Skeletal muscle satellite cell (primary cell): Measurements from ENCODE around the gene SLC30A1.

Experiments used
- H3K27me3 ChIP-seq: 2 replicates; pipeline ENCODE4 v1.7.0; 2013; ENCODE audit warnings: low read length; ENCODE audit not compliant: control insufficient read depth, insufficient read depth
- H3K36me3 ChIP-seq: 2 replicates; pipeline ENCODE4 v1.7.0; 2013; ENCODE audit warnings: mild to moderate bottlenecking, control low read depth, low read length; ENCODE audit not compliant: insufficient read depth
- H3K4me1 ChIP-seq: 2 replicates; pipeline ENCODE4 v1.7.0; 2013; ENCODE audit warnings: low read length; ENCODE audit not compliant: control insufficient read depth, insufficient read depth
- H3K4me2 ChIP-seq: 2 replicates; pipeline ENCODE4 v1.7.0; 2013; ENCODE audit warnings: mild to moderate bottlenecking, low read length
- H3K4me3 ChIP-seq: 2 replicates; pipeline ENCODE4 v1.7.0; 2013; ENCODE audit warnings: low read length
- H3K9ac ChIP-seq: 2 replicates; pipeline ENCODE4 v1.7.0; 2013; ENCODE audit warnings: mild to moderate bottlenecking, low read depth, low read length, moderate library complexity
- H3K9me3 ChIP-seq: replicated peaks from 2 replicates; pipeline ENCODE4 v1.7.0; 2013; ENCODE audit warnings: mild to moderate bottlenecking, control low read depth, low read length

Gene SLC30A1

DNA sequence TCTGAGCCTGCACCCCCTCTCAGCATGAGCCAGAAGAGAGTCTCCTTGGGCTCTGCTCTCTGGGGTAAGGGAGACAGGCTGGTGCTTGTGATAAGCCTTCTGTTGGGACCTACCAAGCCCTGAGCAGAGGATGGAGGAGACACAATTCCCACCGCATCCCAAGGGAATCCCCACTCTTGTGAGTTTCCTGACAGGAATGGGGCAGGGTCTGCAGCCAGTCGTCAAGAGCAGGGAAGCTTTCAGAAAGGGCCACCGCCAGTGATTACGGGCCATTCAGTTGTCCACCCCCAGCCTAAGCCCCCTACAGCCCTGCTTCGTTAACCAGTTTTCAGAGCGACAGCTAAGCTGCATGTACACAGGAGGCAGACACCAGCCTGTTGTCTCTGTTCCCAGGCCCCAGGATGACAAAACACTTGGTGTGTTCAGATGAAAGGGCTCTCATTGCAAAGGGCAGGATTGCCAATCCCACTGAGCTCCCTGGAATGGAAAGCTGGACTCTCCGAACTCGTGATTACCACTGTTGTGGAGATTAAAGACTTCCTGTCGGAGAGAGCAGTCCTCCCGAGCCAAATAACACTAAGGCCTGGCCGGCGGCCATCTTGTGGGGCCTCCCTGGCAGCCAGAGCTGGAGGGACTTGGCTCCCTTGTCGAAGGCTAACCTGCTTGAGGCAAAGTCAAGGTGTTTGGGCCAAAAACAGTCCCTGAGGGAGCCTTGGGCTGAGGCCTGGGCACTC, 37.4 kb upstream of the SLC30A1 start:
- peaks cover 15% of the 10 kb centered on the region for H3K4me1 ChIP-seq
- H3K4me3 ChIP-seq, result no peak overlapping the region
- no peaks in the 10 kb centered on the region for H3K36me3 ChIP-seq
- H3K9ac ChIP-seq, result no peak overlapping the region
- no peaks in the 10 kb centered on the region for H3K27me3 ChIP-seq
- no peak overlapping the region for H3K4me2 ChIP-seq
- no peaks in the 10 kb centered on the region for H3K9me3 ChIP-seq

DNA sequence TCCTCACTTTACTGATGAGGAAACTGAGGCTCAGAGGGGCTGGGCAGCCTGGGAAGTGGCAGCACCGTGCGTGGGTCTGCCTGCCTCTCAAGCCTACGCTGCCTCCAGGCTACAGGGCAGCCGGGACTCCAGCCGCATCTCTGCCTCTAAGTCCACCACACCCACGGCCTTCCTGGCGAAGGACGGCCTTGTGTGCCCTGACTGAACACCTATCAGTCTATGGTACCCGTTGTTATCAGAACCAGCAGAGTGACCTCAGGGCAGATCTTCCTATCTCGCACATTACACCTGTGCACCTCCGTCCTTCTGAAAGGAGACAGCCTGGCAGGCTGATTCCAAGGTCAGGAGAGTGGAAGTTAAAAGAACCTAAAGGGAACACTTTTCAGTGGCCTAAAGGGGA, 35.7 kb upstream of the SLC30A1 start:
- no peaks in the 10 kb centered on the region for H3K36me3 ChIP-seq
- H3K4me2 ChIP-seq, result no peak overlapping the region
- H3K9me3 ChIP-seq, result no peaks in the 10 kb centered on the region
- H3K4me1 ChIP-seq, result peaks cover 20% of the 10 kb centered on the region
- H3K27me3 ChIP-seq, result no peaks in the 10 kb centered on the region
- H3K9ac ChIP-seq, result no peak overlapping the region
- no peak overlapping the region for H3K4me3 ChIP-seq

DNA sequence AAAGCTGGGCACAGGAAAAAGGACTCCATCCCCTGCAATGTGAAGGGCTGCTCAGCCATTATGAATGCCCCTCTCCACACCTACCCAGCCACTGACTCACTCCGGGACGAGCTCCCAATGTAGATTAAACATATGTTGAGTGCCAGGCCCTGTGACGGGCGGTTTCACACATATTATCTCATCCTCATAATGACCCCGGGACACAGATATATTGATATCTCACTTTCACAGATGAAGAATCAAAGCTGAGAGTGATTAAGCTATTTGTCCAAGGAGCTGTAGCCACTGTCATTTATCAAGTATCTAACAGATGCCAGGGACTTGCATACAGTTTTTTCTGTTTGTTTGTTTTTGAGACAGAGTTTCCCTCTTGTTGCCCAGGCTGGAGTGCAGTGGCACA, 35.0 kb upstream of the SLC30A1 start:
- H3K4me3 ChIP-seq, result no peak overlapping the region
- H3K9me3 ChIP-seq, result no peaks in the 10 kb centered on the region
- H3K9ac ChIP-seq, result no peak overlapping the region

DNA sequence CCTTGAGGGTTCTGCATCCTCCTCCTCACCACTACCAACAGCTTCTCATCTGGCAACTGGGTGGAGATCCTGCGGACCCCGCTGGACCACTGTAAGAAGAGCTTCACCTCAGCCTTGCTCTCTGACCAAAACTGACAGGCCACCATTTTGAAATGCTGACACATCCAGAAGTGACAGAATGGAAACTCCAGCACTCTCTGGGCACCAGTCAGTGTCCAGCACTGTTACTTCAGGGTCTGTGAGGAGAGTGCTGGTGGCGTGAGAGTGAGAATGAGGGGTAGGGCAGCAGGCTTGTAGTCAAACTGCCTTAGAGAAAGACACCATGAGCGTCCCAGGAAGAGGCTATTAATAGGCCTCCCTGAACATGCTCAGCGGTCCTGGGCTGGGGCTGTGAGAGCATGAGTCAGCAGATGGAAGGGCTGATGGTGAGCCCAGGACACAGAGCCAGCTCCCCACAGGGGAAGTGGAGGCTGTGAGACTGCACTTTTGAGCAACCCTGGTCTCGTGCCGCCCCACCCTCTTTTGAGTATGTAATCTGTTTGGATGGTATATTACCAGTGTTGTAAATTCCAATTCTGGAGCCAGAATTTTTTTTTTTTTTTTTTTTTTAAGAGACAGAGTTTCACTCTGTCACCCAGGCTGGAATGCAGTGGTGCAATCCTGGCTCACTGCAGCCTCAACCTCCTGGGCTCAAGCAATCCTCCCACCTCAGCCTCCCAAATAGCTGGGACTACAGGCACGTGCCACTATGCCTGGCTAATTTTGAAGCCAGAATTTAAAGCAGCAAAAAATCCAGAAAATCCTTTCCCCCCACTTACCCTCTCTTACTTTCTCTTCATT, 34.4 kb upstream of the SLC30A1 start:
- Histone ChIP-seq H3K36me3 (no peaks in the 10 kb centered on the region), H3K4me3 (no peak overlapping the region), H3K4me2 (peak overlapping the region; percentile 21), H3K9me3 (no peaks in the 10 kb centered on the region), H3K9ac (peak overlapping the region; percentile 47), H3K4me1 (peaks cover 20% of the 10 kb centered on the region), H3K27me3 (no peaks in the 10 kb centered on the region)

More for the DNA sequence above, 35.0 kb upstream of the SLC30A1 start:
- H3K36me3 ChIP-seq, result no peaks in the 10 kb centered on the region
- H3K27me3 ChIP-seq, result no peaks in the 10 kb centered on the region
- peaks cover 20% of the 10 kb centered on the region for H3K4me1 ChIP-seq
- H3K4me2 ChIP-seq, result no peak overlapping the region

DNA sequence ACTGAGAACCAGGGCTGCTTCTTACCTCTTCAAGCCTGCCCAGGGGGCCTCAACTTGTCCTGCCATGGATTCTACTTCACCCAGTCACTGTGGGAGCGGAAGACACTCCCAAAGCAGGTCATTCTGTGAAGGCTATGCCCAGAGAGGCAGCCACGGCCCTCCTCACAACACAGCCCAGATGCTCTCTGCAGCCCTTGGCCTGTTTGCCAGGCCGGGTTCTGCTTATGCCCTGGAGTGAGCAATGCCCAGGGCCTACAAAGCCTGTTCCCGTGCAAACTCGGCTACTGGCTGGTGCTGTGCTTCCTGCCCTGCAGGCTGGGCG, 33.8 kb upstream of the SLC30A1 start:
- H3K9me3 ChIP-seq, result no peaks in the 10 kb centered on the region
- no peak overlapping the region for H3K4me2 ChIP-seq
- peak overlapping the region; percentile 47 for H3K9ac ChIP-seq
- H3K4me3 ChIP-seq, result no peak overlapping the region
- no peaks in the 10 kb centered on the region for H3K36me3 ChIP-seq
- H3K27me3 ChIP-seq, result no peaks in the 10 kb centered on the region
- peaks cover 20% of the 10 kb centered on the region for H3K4me1 ChIP-seq

DNA sequence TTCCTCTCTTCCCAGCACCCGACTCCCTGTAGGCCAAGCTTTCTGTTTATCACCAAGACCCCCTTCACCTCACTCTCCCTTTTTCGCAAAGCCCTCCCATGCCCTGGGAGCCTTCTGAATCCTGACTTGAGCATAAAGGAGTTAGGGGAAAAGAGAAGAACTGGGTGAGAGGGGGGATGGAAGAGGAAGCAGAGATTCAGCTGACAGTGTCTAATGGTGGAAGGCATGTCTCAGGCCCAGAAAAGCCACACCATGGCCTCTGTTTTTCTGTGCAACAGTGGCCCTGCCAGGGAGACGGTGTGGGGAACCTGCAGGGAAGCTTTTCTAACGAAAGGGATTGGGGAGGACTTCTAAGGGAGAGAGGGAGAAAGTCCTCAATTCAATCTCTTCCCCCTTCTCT, 32.9 kb upstream of the SLC30A1 start:
- Histone ChIP-seq H3K9ac (no peak overlapping the region), H3K4me3 (no peak overlapping the region), H3K9me3 (no peaks in the 10 kb centered on the region), H3K36me3 (no peaks in the 10 kb centered on the region), H3K27me3 (no peaks in the 10 kb centered on the region), H3K4me1 (peaks cover 20% of the 10 kb centered on the region), H3K4me2 (no peak overlapping the region)

DNA sequence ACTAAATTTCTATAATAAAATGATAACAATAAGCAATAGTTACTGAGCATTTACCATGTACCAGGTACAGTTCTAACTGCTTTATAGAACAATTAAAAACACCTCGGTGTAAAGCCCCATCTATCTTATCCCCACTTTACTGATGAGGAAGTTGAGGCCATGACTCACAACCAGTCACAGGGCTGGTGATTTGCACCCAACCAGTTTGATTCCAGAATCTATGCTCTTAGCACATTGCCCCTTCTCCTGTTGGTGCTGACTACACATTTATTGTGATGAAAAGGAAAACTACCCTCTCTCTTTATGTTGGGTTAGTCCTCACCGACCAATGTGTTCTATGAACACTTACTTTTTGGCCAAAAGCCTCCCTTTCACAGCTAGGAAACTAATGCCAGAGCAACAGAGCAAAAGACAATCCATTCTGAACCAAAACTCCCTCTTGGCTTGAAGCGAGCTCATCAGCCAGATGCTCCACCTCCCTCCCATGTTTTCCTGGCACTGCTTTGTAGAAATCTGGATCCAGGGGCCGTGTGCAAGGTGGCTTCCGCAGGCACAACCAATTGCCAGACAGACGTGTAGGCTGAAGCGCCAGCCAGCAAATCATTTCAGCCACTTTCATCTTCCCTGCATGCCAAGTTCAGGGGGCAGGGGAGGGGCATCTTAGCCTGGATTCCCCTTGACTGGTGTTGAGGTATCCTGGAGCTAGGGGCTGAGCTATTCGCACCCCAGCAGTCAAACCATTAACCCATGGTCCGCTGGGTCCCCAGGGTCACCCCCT, 32.0 kb upstream of the SLC30A1 start:
- Histone ChIP-seq H3K9me3 (no peaks in the 10 kb centered on the region), H3K4me2 (no peak overlapping the region), H3K9ac (no peak overlapping the region), H3K27me3 (no peaks in the 10 kb centered on the region), H3K4me3 (no peak overlapping the region), H3K36me3 (no peaks in the 10 kb centered on the region), H3K4me1 (peaks cover 17% of the 10 kb centered on the region)

DNA sequence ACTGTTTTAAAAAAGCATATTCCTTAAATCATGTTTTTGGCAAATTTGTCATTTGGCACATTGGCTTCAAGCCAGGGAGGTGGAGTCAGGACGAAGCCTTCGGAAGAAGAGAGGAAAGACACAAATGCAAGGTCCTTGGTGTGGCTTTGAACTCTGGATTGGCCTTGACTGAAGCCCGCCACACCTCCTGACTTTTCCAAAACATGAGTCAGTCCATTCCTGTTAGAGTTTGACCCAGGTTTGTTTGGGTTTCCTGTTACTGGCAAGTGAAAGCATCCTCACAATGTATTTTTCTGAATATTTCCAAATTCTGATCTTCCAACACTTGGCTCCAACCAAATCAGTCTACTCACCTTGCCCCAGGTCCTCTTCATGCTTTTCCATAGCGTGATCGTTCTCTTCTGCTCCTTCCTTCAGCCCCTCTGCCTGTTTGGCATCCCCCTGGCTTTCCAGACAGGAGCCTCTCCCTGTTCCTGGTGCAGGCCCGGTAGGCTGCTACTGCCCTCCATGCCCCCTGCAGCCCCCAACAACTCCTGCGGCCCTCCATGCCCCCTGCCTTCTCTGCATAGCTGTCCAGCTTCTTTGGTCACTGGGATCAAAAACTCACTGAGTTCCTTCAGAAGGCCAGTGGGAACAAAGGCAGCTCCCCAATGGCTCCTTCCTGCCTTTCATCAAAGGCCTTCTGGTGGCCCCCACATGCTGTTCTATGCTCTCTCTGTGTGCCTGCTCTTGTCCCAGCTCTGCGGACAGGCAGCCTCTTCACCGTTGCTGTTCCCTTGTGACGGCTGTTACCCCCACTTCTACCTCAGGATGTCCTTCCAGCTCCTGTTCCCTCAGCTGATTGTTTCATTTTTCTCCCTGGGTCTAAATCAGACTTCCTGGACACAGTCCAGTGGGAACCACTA, 30.4 kb upstream of the SLC30A1 start:
- H3K4me3 ChIP-seq, result no peak overlapping the region
- no peaks in the 10 kb centered on the region for H3K27me3 ChIP-seq
- no peaks in the 10 kb centered on the region for H3K9me3 ChIP-seq
- H3K4me2 ChIP-seq, result no peak overlapping the region
- no peaks in the 10 kb centered on the region for H3K36me3 ChIP-seq
- peaks cover 17% of the 10 kb centered on the region for H3K4me1 ChIP-seq
- no peak overlapping the region for H3K9ac ChIP-seq

DNA sequence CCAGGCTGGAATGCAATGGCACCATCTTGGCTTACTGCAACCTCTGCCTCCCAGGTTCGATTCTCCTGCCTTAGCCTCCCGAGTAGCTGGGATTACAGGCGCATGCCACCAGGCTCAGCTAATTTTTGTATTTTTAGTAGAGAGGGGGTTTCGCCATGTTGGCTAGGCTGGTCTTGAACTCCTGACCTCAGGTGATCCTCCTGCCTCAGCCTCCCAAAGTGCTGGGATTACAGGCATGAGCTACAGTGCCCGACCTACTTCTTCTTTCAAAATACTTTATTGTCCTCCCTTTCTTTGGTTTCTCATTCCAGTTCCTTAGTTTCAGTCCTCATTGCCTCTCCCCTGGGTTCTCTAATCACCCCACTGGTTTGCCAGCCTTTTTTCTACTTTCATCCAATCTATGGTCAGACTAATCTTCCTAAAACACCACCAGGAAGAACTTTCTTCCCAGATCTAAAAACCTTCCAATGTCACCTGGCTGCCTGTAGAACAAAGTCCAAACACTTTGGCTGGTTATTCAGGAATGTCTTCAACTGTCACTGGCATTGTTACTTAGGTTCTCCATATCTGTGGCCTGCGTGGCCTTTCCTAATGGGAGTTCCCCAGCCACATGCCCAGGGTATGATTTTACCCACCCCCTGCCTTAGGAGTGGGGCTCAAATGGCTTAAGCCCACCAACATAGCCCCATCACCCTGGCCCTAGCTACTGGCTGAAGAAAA, 29.0 kb upstream of the SLC30A1 start:
- no peaks in the 10 kb centered on the region for H3K27me3 ChIP-seq
- no peak overlapping the region for H3K4me3 ChIP-seq
- H3K9ac ChIP-seq, result no peak overlapping the region
- H3K9me3 ChIP-seq, result no peaks in the 10 kb centered on the region
- no peaks in the 10 kb centered on the region for H3K36me3 ChIP-seq
- peaks cover 16% of the 10 kb centered on the region for H3K4me1 ChIP-seq
- no peak overlapping the region for H3K4me2 ChIP-seq

DNA sequence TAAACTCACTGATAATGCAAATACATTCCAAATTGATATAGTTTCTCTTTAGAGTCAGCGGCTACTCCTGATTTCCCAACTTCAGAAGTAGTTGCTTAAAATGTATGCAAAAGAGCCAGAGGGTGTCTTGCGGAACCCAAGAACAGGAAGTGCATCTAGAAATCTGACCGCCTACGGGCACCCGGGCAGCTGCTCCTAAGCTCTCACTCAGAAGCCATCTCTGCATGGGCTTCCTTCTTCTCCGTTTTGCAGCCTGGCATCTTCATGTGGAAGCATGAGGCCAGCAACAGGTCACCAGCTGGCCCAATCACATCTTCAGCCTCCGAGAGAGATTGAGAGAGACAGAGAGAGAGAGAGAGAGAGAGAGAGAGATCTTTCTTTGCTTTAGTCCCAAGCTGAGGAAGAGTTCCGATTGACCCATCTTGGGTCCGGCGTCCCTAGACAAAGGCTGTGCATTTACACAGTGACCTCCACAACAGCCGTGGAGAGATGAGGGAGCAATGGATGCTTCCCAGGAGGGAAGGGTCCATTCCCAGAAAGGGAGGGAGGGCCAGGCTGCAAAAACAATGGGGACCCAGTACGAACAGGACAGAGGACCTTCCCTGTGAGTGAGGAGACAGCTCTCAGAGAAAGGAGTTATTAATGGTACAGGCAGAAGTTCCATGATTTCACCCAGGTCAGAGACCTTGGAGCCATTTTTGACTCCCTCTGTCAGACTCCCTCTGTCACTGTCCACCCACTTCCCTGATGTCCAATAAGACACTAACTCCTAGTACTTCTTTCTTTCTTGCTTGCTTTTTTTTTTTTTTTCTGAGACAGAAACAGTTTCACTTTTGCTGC, 28.2 kb upstream of the SLC30A1 start:
- no peak overlapping the region for H3K4me2 ChIP-seq
- H3K4me3 ChIP-seq, result no peak overlapping the region
- H3K27me3 ChIP-seq, result no peaks in the 10 kb centered on the region
- no peak overlapping the region for H3K9ac ChIP-seq
- H3K9me3 ChIP-seq, result no peaks in the 10 kb centered on the region
- H3K4me1 ChIP-seq, result peaks cover 13% of the 10 kb centered on the region
- H3K36me3 ChIP-seq, result no peaks in the 10 kb centered on the region
